SU-DHL-6 (cell line): Measurements from ENCODE around the gene MINK1.

ENCODE experiments used
- H2AFZ ChIP-seq: fragments of 200-600 bp; sonication (generic); 2 replicates; pipeline ENCODE4 v1.6.1; 2014; ENCODE audit warnings: low read depth, mild to moderate bottlenecking, moderate library complexity, mixed read lengths, antibody characterized with exemption, low read length; ENCODE audit not compliant: severe bottlenecking
- H3F3A ChIP-seq: fragments of 200-600 bp; shearing (Covaris generic); 2 replicates; pipeline ENCODE4 v1.6.0; 2016; ENCODE audit warnings: antibody characterized with exemption, mild to moderate bottlenecking; ENCODE audit not compliant: insufficient read depth
- H3K27ac ChIP-seq: fragments of 200-600 bp; sonication (generic); 2 replicates; pipeline ENCODE4 v1.5.1; 2016; ENCODE audit warnings: low read depth, mild to moderate bottlenecking, low read length, moderate library complexity, mixed read lengths
- H3K27me3 ChIP-seq: fragments of 200-600 bp; sonication (generic), shearing (Covaris generic); 2 replicates; pipeline ENCODE4 v1.6.0; 2014; ENCODE audit warnings: mild to moderate bottlenecking, low read length
- H3K36me3 ChIP-seq: fragments of 200-600 bp; sonication (generic); 2 replicates; pipeline ENCODE4 v1.6.1; 2014; ENCODE audit warnings: mild to moderate bottlenecking, low read length, mixed read lengths
- H3K4me2 ChIP-seq: fragments of 300-600, 200-600 bp; shearing (Covaris generic), sonication (generic); 2 replicates; pipeline ENCODE4 v1.6.0; 2014; ENCODE audit warnings: low read length, low read depth, mild to moderate bottlenecking; ENCODE audit not compliant: poor library complexity, severe bottlenecking
- H3K4me3 ChIP-seq: fragments of 200-600 bp; sonication (generic); 2 replicates; pipeline ENCODE4 v1.5.1; 2014; ENCODE audit warnings: antibody characterized with exemption, low read length, mild to moderate bottlenecking, mixed read lengths; ENCODE audit not compliant: insufficient read depth, poor library complexity, severe bottlenecking
- H3K79me2 ChIP-seq: fragments of 200-600 bp; sonication (generic); 2 replicates; pipeline ENCODE4 v1.6.1; 2014; ENCODE audit warnings: mild to moderate bottlenecking, low read length, moderate library complexity; ENCODE audit not compliant: insufficient read depth
- H3K9ac ChIP-seq: fragments of 200-600 bp; sonication (generic); 2 replicates; pipeline ENCODE4 v1.7.0; 2014; ENCODE audit warnings: mild to moderate bottlenecking, low read length
- H3K9me2 ChIP-seq: fragments of 200-600 bp; sonication (generic); replicated peaks from 2 replicates; pipeline ENCODE4 v1.6.1; 2014; ENCODE audit warnings: low read length; ENCODE audit not compliant: insufficient read depth
- H3K9me3 ChIP-seq: fragments of 200-600 bp; sonication (generic); 2 replicates; pipeline ENCODE4 v1.6.1; 2014; ENCODE audit warnings: low read length, mixed read lengths; ENCODE audit not compliant: insufficient read depth
- H4K20me1 ChIP-seq: fragments of 200-600 bp; sonication (generic); 2 replicates; pipeline ENCODE4 v1.6.1; 2014; ENCODE audit warnings: low read depth, mild to moderate bottlenecking, antibody characterized with exemption, low read length, moderate library complexity, mixed read lengths
- CTCF ChIP-seq: fragments of 200-600 bp; sonication (generic); IDR thresholded peaks from one replicate; pipeline ENCODE4 v1.5.1; 2017; ENCODE audit warnings: antibody characterized with exemption, mild to moderate bottlenecking, low read length, moderate library complexity; ENCODE audit not compliant: insufficient read depth, poor library complexity, severe bottlenecking
- EZH2phosphoT487 ChIP-seq: fragments of 200-600 bp; sonication (generic), shearing (Covaris generic); conservative IDR thresholded peaks from 2 replicates; pipeline ENCODE4 v1.6.1; 2018; ENCODE audit warnings: mild to moderate bottlenecking, antibody characterized with exemption, low read length, moderate library complexity, mixed read lengths

MINK1 gene

GRCh38 chr17:4879601-4880000, 46.5 kb downstream of the MINK1 start:
- H3K27ac ChIP-seq, result no peak overlapping the region

GRCh38 chr17:4880857-4881256, 47.7 kb downstream of the MINK1 start:
- no peak for TF ChIP-seq EZH2phosphoT487
- no peak for TF ChIP-seq CTCF
- Histone ChIP-seq H3K27me3 (no peaks in the 10 kb centered on the region), H3K27ac (no peak overlapping the region), H3K36me3 (no peaks in the 10 kb centered on the region), H3K9me2 (no peaks in the 10 kb centered on the region), H3K9me3 (no peaks in the 10 kb centered on the region), H2AFZ (no peak overlapping the region), H3K4me3 (no peak overlapping the region), H3K79me2 (no peaks in the 10 kb centered on the region; the same call in 1 of the 2 replicates), H3K4me2 (no peak overlapping the region), H4K20me1 (no peaks in the 10 kb centered on the region), H3K9ac (no peak overlapping the region), H3F3A (no peaks in the 10 kb centered on the region)

More at GRCh38 chr17:4879601-4880000, 46.5 kb downstream of the MINK1 start:
- Histone ChIP-seq H3K9ac (no peak overlapping the region), H3K9me2 (no peaks in the 10 kb centered on the region), H3K27me3 (no peaks in the 10 kb centered on the region), H3K79me2 (no peaks in the 10 kb centered on the region; the same call in 1 of the 2 replicates), H3F3A (no peaks in the 10 kb centered on the region), H3K36me3 (no peaks in the 10 kb centered on the region), H3K4me2 (no peak overlapping the region), H4K20me1 (no peaks in the 10 kb centered on the region), H3K9me3 (no peaks in the 10 kb centered on the region), H2AFZ (no peak overlapping the region), H3K4me3 (no peak overlapping the region)
- TF ChIP-seq EZH2phosphoT487, result no peak

DNA sequence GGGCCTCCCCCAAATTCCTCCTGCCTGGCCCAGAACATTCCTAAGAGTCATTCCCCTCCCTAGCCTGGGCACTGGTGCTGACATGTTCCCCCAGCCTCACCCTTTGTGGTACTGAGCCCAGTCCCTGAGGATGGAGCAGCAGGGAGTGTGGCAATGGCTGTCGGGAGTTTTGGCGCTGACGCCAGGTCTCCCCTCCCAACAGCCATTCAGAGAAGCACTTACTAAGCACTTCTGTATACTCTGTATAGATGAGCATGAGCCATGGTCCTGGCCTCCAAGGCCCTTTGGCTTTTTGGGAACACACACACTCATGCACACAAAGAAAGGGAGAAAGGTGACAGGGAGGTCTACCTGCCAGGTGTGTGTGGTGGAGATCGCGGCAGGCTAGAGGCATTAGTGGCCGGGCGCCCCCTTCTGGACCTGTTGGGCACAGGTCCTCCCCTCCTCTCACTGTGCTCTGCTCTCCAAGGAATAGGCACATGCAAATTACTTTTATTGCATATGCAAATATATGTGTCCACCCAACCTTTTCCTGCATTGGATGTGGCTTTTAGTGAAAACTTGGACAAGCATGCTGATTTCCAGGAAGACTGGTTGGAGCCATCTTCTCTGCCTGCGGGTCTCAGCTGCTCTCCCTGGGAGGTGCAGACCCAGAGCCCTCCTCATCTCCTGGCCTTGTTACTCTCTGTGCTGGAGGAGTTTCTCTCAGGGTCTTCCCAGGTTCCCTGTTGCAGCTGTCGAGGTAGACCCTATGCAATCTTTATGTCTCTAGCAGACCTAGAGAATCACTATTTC, 48.8 kb downstream of the MINK1 start:
- Histone ChIP-seq H3K36me3 (no peaks in the 10 kb centered on the region), H3K27me3 (no peaks in the 10 kb centered on the region), H4K20me1 (no peaks in the 10 kb centered on the region), H2AFZ (no peak overlapping the region), H3K9me3 (no peaks in the 10 kb centered on the region), H3K4me2 (no peak overlapping the region), H3K9me2 (no peaks in the 10 kb centered on the region), H3F3A (no peaks in the 10 kb centered on the region), H3K4me3 (no peak overlapping the region), H3K9ac (no peak overlapping the region), H3K79me2 (no peaks in the 10 kb centered on the region), H3K27ac (no peak overlapping the region)
- TF ChIP-seq EZH2phosphoT487, result no peak
- TF ChIP-seq CTCF, result peak; percentile 76

DNA sequence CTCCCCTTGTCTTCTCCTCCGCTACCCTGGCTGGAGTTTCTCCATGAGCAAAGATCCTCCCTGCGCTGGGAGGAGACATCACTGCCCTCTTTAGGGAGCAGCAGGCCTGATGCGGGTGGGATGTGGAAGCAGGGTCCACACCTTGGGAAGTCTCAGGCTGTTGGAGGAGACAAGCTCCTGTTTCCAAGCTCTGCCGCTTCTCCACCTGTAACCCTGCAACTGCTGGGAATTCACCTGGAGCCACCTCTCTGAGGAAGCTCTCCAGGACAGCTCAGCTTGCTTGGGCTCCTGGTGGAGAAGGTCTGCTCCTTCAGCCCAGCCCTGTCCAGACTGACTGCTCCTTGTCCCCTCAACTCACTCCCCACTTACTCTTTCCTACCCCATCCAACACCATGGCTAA, 51.3 kb downstream of the MINK1 start:
- Histone ChIP-seq H3K36me3 (no peaks in the 10 kb centered on the region), H3F3A (no peaks in the 10 kb centered on the region), H3K9ac (no peak overlapping the region), H2AFZ (no peak overlapping the region), H3K79me2 (no peaks in the 10 kb centered on the region), H3K4me2 (no peak overlapping the region), H3K9me3 (no peaks in the 10 kb centered on the region), H4K20me1 (no peaks in the 10 kb centered on the region), H3K27ac (no peak overlapping the region), H3K27me3 (no peaks in the 10 kb centered on the region), H3K9me2 (no peaks in the 10 kb centered on the region), H3K4me3 (no peak overlapping the region)
- TF ChIP-seq EZH2phosphoT487 (no peak), CTCF (no peak)
